ENCODE data around the gene MPRIP.

MPRIP gene

GRCh38 chr17:17206124-17206912, 164.1 kb downstream of the MPRIP start, which contains the start of gene PLD6:
PLD6 (minus strand) TSS chr17:17206333; CDS start chr17:17206286, 47 bp downstream.
- DNase-seq (ENCODE audit: low read depth in 2 of 2): peak; percentile 84 to 91

- no peak for DNase-seq (ENCODE audit: low read depth in 2 of 2)
These were observed 164.7 kb downstream of the MPRIP start for GRCh38 chr17:17206913-17207335.

- no peak for DNase-seq (ENCODE audit: low read depth in 2 of 2)
These were observed 165.7 kb downstream of the MPRIP start for GRCh38 chr17:17207998-17208397.

- no peak for DNase-seq (ENCODE audit: low read depth in 2 of 2)
These were observed 171.5 kb downstream of the MPRIP start for GRCh38 chr17:17213775-17214174.

- no peak for DNase-seq (ENCODE audit: low read depth in 2 of 2)
These were observed 172.6 kb downstream of the MPRIP start for GRCh38 chr17:17214646-17215436.

GRCh38 chr17:17215575-17215974, 173.3 kb downstream of the MPRIP start:
- DNase-seq (ENCODE audit: low read depth in 2 of 2): no peak

- no peak for DNase-seq (ENCODE audit: low read depth in 2 of 2)
These were observed 174.0 kb downstream of the MPRIP start for GRCh38 chr17:17216236-17216635.

GRCh38 chr17:17216776-17217175, 174.5 kb downstream of the MPRIP start:
- no peak for DNase-seq (ENCODE audit: low read depth in 2 of 2)

GRCh38 chr17:17217995-17218394, 175.7 kb downstream of the MPRIP start:
- no peak for DNase-seq (ENCODE audit: low read depth in 2 of 2)

- no peak for DNase-seq (ENCODE audit: low read depth in 2 of 2)
These were observed 178.3 kb downstream of the MPRIP start for GRCh38 chr17:17220529-17220928.

GRCh38 chr17:17221329-17221728, 179.1 kb downstream of the MPRIP start:
- DNase-seq (ENCODE audit: low read depth in 2 of 2): no peak

- no peak for DNase-seq (ENCODE audit: low read depth in 2 of 2)
These were observed 181.5 kb downstream of the MPRIP start for GRCh38 chr17:17223736-17224135.

GRCh38 chr17:17224137-17224536, 181.9 kb downstream of the MPRIP start:
- DNase-seq (ENCODE audit: low read depth in 2 of 2): no peak

GRCh38 chr17:17225901-17226300, 183.6 kb downstream of the MPRIP start:
- DNase-seq (ENCODE audit: low read depth in 2 of 2): no peak

GRCh38 chr17:17226451-17227265, 184.4 kb downstream of the MPRIP start:
- DNase-seq (ENCODE audit: low read depth in 2 of 2): no peak

- no peak for DNase-seq (ENCODE audit: low read depth in 2 of 2)
These were observed 185.6 kb downstream of the MPRIP start for GRCh38 chr17:17227608-17228520.

GRCh38 chr17:17228521-17229279, 186.4 kb downstream of the MPRIP start:
- no peak for DNase-seq (ENCODE audit: low read depth in 2 of 2)

- DNase-seq (ENCODE audit: low read depth in 2 of 2): no peak
These were observed 187.4 kb downstream of the MPRIP start for GRCh38 chr17:17229416-17230384.
